GM23338 (cell line): ENCODE measurements around the gene LMNA. TPM values are rescaled to one million over a fixed set of nuclear protein-coding genes. Genes with fewer than 3 reads are reported as not detected.

Experiments
- ATAC-seq: fragments of 200-7000 bp; cut with Tn5 transposase; 3 replicates; pipeline ENCODE4 v1.9.1; 2020
- DNase-seq: peaks from one replicate; pipeline ENCODE4 v3.0.0-alpha.2; 2015; ENCODE audit warnings: low spot score
- H2AFZ ChIP-seq: fragments of 200-600 bp; sonication (generic); 2 replicates; pipeline ENCODE4 v1.8.0; 2016; ENCODE audit warnings: antibody characterized with exemption, mild to moderate bottlenecking, moderate library complexity
- H3F3A ChIP-seq: fragments of 200-600 bp; sonication (generic); replicated peaks from 2 replicates; pipeline ENCODE4 v1.8.0; 2017; ENCODE audit warnings: antibody characterized with exemption, mixed run types, low read depth
- H3K27ac ChIP-seq: fragments of 200-600 bp; sonication (generic); 2 replicates; pipeline ENCODE4 v1.6.1; 2016; ENCODE audit warnings: low read depth
- H3K27me3 ChIP-seq: fragments of 200-600 bp; sonication (generic); 2 replicates; pipeline ENCODE4 v1.8.0; 2016; ENCODE audit warnings: mild to moderate bottlenecking, mixed run types, moderate library complexity; ENCODE audit not compliant: insufficient read depth
- H3K36me3 ChIP-seq: fragments of 200-600 bp; sonication (generic); 2 replicates; pipeline ENCODE4 v1.8.0; 2016; ENCODE audit warnings: mild to moderate bottlenecking; ENCODE audit not compliant: insufficient read depth
- H3K4me1 ChIP-seq: fragments of 200-600 bp; sonication (generic); 2 replicates; pipeline ENCODE4 v1.8.0; 2016; ENCODE audit warnings: mild to moderate bottlenecking, moderate library complexity; ENCODE audit not compliant: insufficient read depth
- H3K4me2 ChIP-seq: fragments of 200-600 bp; sonication (generic); 2 replicates; pipeline ENCODE4 v1.7.1; 2017; ENCODE audit warnings: mixed run types
- H3K4me3 ChIP-seq: fragments of 200-600 bp; sonication (generic); 2 replicates; pipeline ENCODE4 v1.6.1; 2016; ENCODE audit warnings: mixed run types
- H3K79me2 ChIP-seq: fragments of 200-600 bp; sonication (generic); replicated peaks from 2 replicates; pipeline ENCODE4 v1.8.0; 2017; ENCODE audit warnings: mild to moderate bottlenecking; ENCODE audit not compliant: insufficient read depth
- H3K9me2 ChIP-seq: fragments of 200-600 bp; sonication (generic); 2 replicates; pipeline ENCODE4 v1.8.0; 2017; ENCODE audit not compliant: insufficient read depth
- H4K20me1 ChIP-seq: fragments of 200-600 bp; sonication (generic); replicated peaks from 2 replicates; pipeline ENCODE4 v1.8.0; 2017; ENCODE audit warnings: mild to moderate bottlenecking; ENCODE audit not compliant: insufficient read depth
- H3K27ac Mint-ChIP-seq: 2 replicates; pipeline ENCODE4 v1.8.0; 2020; ENCODE audit warnings: inconsistent platforms, mild to moderate bottlenecking, moderate library complexity, mixed read lengths
- H3K27me3 Mint-ChIP-seq: 3 replicates; pipeline ENCODE4 v1.8.0; 2022; ENCODE audit warnings: low read depth, mild to moderate bottlenecking, moderate library complexity, mixed read lengths, inconsistent platforms; ENCODE audit not compliant: insufficient read depth, poor library complexity
- H3K36me3 Mint-ChIP-seq: 3 replicates; pipeline ENCODE4 v1.8.0; 2021; ENCODE audit warnings: low read depth, mild to moderate bottlenecking, inconsistent platforms, moderate library complexity, mixed read lengths
- H3K4me1 Mint-ChIP-seq: 3 replicates; pipeline ENCODE4 v1.8.0; 2020; ENCODE audit warnings: mild to moderate bottlenecking, inconsistent platforms, mixed read lengths
- H3K4me3 Mint-ChIP-seq: 3 replicates; pipeline ENCODE4 v1.8.0; 2021; ENCODE audit warnings: moderate library complexity, mild to moderate bottlenecking, inconsistent platforms, mixed read lengths
- H3K9me3 Mint-ChIP-seq: 3 replicates; pipeline ENCODE4 v1.8.0; 2020; ENCODE audit warnings: moderate library complexity, mild to moderate bottlenecking, inconsistent platforms, mixed read lengths
- CREB1 ChIP-seq: fragments of 250-450 bp; sonication (Bioruptor Pico); IDR thresholded peaks from 2 replicates; pipeline ENCODE4 v1.5.0; 2020; ENCODE audit warnings: low read depth, mild to moderate bottlenecking, moderate library complexity
- CTCF ChIP-seq, 2 experiments: fragments of 200-600 bp in 1 of 2; sonication (generic) in 1 of 2; conservative IDR thresholded peaks; 2 replicates each; pipeline versions ENCODE4 v1.5.1 to v1.6.1; 2016 to 2017; ENCODE audit warnings: antibody characterized with exemption in 2 of 2, low read depth in 2 of 2, mild to moderate bottlenecking in 2 of 2, moderate library complexity in 1 of 2
- ETS1 ChIP-seq: IDR thresholded peaks from 2 replicates; pipeline ENCODE4 v1.6.1; 2016; ENCODE audit warnings: antibody characterized with exemption
- EZH2 ChIP-seq: fragments of 200-600 bp; sonication (generic); IDR thresholded peaks from one replicate; pipeline ENCODE4 v1.8.0; 2017; ENCODE audit warnings: antibody characterized with exemption, mild to moderate bottlenecking, low read depth; ENCODE audit not compliant: unreplicated experiment
- EZH2phosphoT487 ChIP-seq: fragments of 200-600 bp; sonication (generic); IDR thresholded peaks from one replicate; pipeline ENCODE4 v1.8.1; 2018; ENCODE audit warnings: antibody characterized with exemption; ENCODE audit not compliant: unreplicated experiment
- JUNB ChIP-seq: IDR thresholded peaks from one replicate; pipeline ENCODE4 v1.6.1; 2016; ENCODE audit warnings: antibody characterized with exemption; ENCODE audit not compliant: unreplicated experiment
- NANOG ChIP-seq: IDR thresholded peaks from 2 replicates; pipeline ENCODE4 v1.6.1; 2016; ENCODE audit warnings: antibody characterized with exemption, borderline replicate concordance
- POLR2AphosphoS5 ChIP-seq: IDR thresholded peaks from 2 replicates; pipeline ENCODE4 v1.6.1; 2016; ENCODE audit warnings: antibody characterized with exemption, low read depth
- REST ChIP-seq: IDR thresholded peaks from one replicate; pipeline ENCODE4 v1.6.1; 2018; ENCODE audit warnings: antibody characterized with exemption; ENCODE audit not compliant: unreplicated experiment
- STAT1 ChIP-seq: IDR thresholded peaks from one replicate; pipeline ENCODE4 v1.6.1; 2016; ENCODE audit warnings: antibody characterized with exemption; ENCODE audit not compliant: unreplicated experiment
- ZNF114 ChIP-seq: fragments of 250-450 bp; sonication (Bioruptor Pico); IDR thresholded peaks from 2 replicates; pipeline ENCODE4 v1.5.0; 2020; ENCODE audit warnings: mild to moderate bottlenecking, moderate library complexity
- ZNF331 ChIP-seq: fragments of 250-450 bp; sonication (Bioruptor Pico); IDR thresholded peaks from 2 replicates; pipeline ENCODE4 v1.5.0; 2020; ENCODE audit warnings: low read depth, mild to moderate bottlenecking, moderate library complexity
- ZNF462 ChIP-seq: fragments of 250-450 bp; sonication (Bioruptor Pico); IDR thresholded peaks from 2 replicates; pipeline ENCODE4 v1.5.0; 2020; ENCODE audit warnings: mild to moderate bottlenecking, moderate library complexity
- polyA plus RNA-seq: library from polyadenylated mRNA; unstranded; fragments of >200 nt; fragmentation: Nextera tagmentation; extraction: Ambion mirVana; gene quantifications from 2 replicates; pipeline ENCODE4 v1.2.1, GENCODE V29; 2016
- total RNA-seq: library from RNA; depleted of rRNA; stranded (reverse); fragments of >200 nt; shearing (Covaris generic); gene quantifications from 2 replicates; pipeline ENCODE4 v1.2.3, GENCODE V29; 2014

LMNA gene
- total and polyA plus RNA-seq, 2 experiments from 2014 or later: 35.5 to 56.3 TPM

GRCh38 chr1:156124557-156125483, 10.3 kb downstream of the LMNA start:
- H3K4me3 ChIP-seq: no peak overlapping the region
- no peaks in the 10 kb centered on the region; the same call in 2 of the 3 replicates for H3K9me3 Mint-ChIP-seq
- H3K79me2 ChIP-seq: peaks cover 10% of the 10 kb centered on the region
- no peak overlapping the region for H2AFZ ChIP-seq
- H3K27me3 ChIP-seq: no peaks in the 10 kb centered on the region
- no peaks in the 10 kb centered on the region for H4K20me1 ChIP-seq
- peak overlapping the region; percentile 94 for H3K27ac Mint-ChIP-seq
- TF ChIP-seq POLR2AphosphoS5 (no peak), ZNF331 (no peak), ZNF114 (CRISPR knock-in tag) (no peak), REST (no peak), JUNB (no peak), CREB1 (no peak), ETS1 (no peak), ZNF462 (CRISPR knock-in tag) (no peak), STAT1 (no peak), CTCF (conservative IDR thresholded peaks at IDR 0.05; ENCODE audit: low read depth in 2 of 2) (no peak), NANOG (no peak), EZH2phosphoT487 (no peak), EZH2 (no peak)
- H3K4me2 ChIP-seq: peak overlapping the region; percentile 69; the same call in 1 of the 2 replicates
- H3K9me2 ChIP-seq: no peaks in the 10 kb centered on the region
- H3K36me3 Mint-ChIP-seq: no peaks in the 10 kb centered on the region; the same call in 2 of the 3 replicates
- peaks cover 70% of the 10 kb centered on the region for H3K4me1 Mint-ChIP-seq
- H3K36me3 ChIP-seq: no peaks in the 10 kb centered on the region; the same call in 1 of the 2 replicates
- no peak; the same call in 2 of the 3 replicates for ATAC-seq
- peaks cover 40% of the 10 kb centered on the region for H3K27me3 Mint-ChIP-seq
- peaks cover 56% of the 10 kb centered on the region for H3K4me1 ChIP-seq
- peaks cover 6% of the 10 kb centered on the region; the same call in 1 of the 2 replicates for H3F3A ChIP-seq
- DNase-seq: peak; percentile 54
- no peak overlapping the region; the same call in 2 of the 3 replicates for H3K4me3 Mint-ChIP-seq
- peak overlapping the region; percentile 93 for H3K27ac ChIP-seq
